GM19463 (cell line): Measurements from ENCODE around the gene RAB3IL1.

ENCODE experiments used
- ATAC-seq: cut with Tn5 transposase; IDR thresholded peaks from one replicate; pipeline ENCODE4 v1.9.1; 2021; ENCODE audit warnings: mild to moderate bottlenecking, moderate library complexity; ENCODE audit not compliant: unreplicated experiment

RAB3IL1 gene

GRCh38 chr11:61921446-61921845 is 4.1 kb upstream of the RAB3IL1 start:
- ATAC-seq = no peak

- no peak for ATAC-seq
These were observed 2.6 kb upstream of the RAB3IL1 start for GRCh38 chr11:61919705-61920631.

DNA sequence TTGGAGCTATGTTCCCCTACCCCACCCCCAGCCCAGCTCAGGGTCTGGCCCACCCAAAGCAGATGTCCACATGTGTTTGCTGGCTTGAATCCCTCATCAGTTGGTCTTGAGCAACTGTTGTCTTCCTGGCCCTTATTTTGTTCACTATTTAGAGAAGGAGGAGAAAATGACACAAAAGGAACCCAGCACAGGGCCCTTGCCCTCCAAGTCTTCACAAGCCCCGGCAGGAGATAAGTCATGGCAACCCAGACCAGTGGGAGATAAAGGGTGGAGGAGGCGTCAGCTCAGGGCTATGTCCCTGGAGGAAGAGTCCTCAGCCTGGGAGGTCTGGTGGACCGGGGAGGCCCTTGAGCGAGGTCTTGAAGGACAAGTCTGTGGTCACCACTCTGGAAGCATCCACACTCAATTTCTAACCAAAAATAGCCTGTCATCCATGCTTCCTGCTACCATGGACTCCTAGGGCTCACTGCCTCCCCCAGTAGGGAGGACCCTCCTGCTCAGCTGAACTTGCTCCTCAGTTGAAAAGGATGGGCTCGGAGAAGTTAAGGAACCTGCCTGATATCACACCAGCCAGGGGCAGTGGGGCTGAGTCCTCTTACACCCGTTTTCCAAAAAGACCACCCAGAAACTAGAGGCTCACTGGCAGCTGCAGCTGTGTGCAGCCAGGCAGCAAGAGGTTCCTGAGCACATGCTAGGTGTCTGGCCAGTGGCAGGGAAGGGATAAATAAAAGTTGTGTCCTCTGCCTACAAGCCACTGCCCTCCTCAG is 1.8 kb upstream of the RAB3IL1 start:
- no peak for ATAC-seq

- ATAC-seq = no peak
These were observed 1.0 kb upstream of the RAB3IL1 start for GRCh38 chr11:61918251-61918937.

GRCh38 chr11:61916737-61917333 is 531 bp downstream of the RAB3IL1 start:
- no peak for ATAC-seq

DNA sequence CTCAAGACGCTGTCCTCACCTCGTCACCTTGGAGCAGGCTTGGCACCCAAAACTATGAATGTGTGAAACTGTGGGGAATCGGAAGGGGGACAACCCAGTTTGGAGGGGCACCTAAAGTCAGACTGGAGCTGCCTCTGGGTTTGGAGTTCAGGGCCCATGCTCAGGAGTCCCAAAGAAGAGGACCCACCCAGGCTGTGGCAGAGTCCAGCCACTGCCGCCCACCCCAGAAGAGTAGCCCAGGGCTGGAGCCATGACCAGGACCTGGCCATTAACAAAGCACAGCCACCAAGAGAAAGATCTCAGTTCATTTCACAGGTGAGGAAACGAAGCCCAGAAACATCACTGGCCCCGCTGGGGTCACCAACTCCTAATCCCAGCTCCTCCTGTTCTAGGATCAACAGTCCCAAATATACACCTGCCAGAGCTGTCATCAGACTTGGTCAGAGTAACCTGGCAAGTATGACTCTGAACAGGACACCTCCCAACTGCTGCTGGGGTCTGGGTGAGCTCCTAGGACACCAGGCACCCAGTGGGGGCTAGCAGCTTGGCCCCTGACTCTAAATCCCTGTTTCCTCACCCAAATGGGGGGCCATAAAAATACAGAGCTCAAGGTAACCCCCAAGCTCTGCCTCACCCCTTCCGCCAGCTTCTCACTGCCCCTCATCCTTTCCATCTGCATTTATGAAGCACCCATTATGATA is 2.7 kb downstream of the RAB3IL1 start:
- no peak for ATAC-seq

GRCh38 chr11:61913699-61914395 is 3.5 kb downstream of the RAB3IL1 start:
- ATAC-seq = no peak

DNA sequence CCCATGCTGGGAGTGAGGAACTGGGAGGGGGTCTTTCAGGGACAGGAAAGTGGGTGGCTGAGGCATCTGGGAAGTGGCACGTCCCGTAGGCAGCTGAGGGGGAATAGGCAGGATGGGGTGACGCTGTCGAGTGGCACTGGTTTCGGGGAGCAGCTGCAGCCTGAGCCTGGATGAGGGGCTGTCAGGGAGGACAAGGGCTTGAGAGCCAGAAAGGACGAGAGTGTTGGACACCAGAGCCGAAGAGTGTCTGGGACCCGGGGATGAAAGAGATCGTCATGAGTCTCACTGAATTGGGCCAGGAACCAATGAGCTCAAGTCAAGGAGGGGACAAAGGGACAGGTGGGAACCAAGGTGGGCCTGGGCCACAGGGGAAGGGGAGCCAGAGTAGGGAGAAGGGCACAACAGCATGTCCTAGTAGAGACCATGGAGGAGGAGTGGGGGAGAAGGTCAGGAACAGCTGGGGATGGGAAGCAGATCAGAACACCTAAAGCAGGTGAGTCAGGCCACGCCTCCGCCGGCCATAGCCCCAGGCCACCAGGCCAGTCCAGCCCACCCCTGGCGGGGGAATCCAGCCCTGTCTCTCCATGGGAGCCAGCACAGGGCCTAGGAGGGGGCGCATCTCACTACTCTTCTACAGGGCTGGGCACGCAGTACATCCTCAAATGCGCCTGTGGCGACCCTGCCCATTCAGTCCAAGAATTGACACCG is 4.2 kb downstream of the RAB3IL1 start:
- ATAC-seq = no peak

GRCh38 chr11:61912530-61912898 is 4.9 kb downstream of the RAB3IL1 start:
- no peak for ATAC-seq

DNA sequence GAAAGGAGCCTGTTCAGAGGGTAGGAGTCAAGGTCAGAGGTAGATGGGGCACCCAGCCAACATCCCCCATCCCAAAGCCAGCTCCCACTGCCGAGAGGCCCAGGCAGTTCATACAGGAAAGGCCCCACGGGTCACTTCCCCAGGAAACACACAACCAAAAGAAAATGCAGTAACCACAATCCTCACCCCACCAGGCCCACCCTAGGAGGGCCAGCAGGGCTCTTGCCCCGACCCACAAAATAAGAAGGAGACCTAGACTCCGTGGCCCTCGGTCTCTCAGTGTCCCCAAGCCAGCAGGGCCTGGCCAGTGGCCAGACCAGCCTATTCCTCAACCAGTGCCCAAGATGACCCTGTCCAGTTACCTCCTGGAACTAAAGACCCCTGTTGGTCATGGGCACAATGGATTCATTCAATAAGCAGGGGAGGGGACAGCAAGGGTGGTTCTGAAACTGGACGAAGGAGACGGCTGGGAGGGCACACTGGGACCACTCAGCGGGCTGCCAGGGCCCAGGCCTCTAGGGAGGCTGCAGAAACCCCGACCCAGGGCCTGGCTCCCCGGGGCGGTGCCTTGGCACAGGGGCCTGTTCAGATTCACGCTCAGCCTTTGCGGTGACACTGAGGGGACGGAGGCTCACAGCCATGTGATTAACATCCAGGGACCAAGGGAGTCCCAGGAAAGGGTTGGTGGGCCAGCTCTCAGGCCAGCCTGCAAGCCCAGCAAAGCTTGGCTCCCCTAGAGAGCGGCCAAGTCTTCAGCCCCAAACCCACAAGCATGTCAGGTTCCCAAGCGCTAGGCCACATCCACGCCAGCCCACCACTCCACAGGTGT is 5.5 kb downstream of the RAB3IL1 start:
- no peak for ATAC-seq

- ATAC-seq = no peak
These were observed 6.2 kb downstream of the RAB3IL1 start for GRCh38 chr11:61911128-61911700.

GRCh38 chr11:61910187-61911127 is 6.9 kb downstream of the RAB3IL1 start:
- no peak for ATAC-seq

DNA sequence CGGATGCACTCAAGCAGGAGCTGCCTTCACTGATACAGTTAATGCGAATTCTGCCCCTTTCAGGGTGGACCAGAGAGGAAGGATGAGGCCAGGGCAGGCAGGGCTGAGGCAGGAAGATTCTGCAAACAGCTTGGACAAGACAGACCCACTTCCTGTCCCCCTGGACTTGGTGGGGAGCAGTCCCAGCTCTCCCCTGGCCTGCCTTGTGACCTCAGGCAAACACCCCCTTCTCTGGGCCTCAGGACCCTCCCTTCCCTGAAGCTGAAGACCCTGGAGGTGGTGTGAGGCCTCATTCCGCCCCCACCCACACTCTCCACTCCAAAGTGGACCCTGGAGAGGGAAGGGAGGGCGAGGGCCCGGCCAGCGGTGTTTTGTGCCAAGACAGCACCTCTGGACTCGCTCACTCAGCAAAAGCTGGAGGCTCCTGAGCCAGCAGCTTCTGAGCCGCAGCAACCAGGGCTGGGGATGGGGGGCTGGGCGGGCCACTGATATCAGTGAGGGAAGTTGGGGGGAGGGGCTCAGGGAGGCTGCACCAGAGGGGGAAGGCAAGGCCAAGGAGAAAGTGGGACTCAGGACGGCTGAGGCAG is 8.5 kb downstream of the RAB3IL1 start:
- ATAC-seq = no peak

DNA sequence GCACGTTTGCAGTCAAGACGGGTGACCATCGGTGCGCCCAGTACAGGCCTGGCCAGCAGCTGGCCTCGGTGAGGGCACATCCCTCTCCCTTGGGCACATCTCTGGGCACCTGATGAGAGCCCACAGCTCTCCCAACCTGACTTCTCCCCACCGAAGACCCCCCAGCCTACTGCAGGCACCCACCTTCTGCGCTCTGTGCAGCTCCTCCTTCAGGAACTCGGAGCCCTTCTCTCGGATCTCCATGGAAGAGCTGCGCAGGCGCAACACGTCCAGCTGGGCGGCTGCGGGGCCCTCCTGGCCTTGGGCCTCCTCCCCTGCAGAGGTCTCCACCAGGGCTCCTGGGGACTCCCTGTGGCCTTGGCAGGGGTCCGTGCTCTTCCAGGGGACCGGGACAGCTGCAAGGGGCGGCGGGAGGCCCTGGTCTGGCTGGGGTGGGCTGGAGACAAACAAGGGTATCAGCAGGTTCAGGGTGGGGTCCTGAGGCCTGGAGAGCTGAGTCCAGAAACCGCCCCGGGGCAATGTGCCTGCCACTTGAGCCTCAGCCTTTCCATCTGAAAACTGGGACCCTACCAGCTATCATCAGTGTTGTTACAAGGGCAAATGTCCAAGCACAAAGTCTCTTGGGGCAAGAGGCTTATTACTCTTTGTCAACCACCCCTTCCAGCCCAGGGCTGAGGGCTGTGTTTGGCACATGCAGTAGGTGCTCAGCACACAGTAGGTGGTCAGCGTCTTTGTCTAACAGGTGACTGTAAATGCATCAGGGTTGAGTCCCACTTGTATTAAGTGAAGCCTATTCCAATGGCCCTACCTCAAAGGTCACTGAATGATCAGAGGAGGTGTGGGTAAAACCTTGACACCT is 9.3 kb downstream of the RAB3IL1 start:
- no peak for ATAC-seq

- no peak for ATAC-seq
These were observed 10.1 kb downstream of the RAB3IL1 start for GRCh38 chr11:61907282-61907681.

GRCh38 chr11:61906522-61906909 is 10.8 kb downstream of the RAB3IL1 start:
- ATAC-seq = no peak
